ENCODE results near the gene C12orf42. TPM values are rescaled to one million over a fixed set of nuclear protein-coding genes. Genes with fewer than 3 reads are reported as not detected.

C12orf42 gene
- total RNA-seq, 1 donor from 2014 or later, result not detected

DNA sequence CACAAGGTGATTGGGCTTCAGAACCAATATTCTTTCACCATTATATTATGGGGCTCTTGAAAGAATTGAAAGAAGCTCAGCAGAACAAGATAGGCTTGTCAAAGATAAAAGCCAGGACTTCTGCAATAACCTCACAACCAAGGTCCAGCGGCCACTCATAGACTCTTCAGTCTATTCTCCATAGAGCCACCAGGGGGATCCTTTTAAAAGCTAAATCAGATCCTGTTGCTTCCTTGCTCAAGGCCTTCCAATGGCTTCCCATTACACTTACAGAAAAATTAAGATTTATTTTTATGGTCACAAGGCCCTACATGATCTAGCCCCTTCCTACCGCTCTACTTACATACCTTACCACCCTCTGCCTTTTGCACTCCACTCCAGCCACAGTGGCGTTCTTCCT, 169.6 kb downstream of the C12orf42 start:
- TF ChIP-seq, protein P1, sequence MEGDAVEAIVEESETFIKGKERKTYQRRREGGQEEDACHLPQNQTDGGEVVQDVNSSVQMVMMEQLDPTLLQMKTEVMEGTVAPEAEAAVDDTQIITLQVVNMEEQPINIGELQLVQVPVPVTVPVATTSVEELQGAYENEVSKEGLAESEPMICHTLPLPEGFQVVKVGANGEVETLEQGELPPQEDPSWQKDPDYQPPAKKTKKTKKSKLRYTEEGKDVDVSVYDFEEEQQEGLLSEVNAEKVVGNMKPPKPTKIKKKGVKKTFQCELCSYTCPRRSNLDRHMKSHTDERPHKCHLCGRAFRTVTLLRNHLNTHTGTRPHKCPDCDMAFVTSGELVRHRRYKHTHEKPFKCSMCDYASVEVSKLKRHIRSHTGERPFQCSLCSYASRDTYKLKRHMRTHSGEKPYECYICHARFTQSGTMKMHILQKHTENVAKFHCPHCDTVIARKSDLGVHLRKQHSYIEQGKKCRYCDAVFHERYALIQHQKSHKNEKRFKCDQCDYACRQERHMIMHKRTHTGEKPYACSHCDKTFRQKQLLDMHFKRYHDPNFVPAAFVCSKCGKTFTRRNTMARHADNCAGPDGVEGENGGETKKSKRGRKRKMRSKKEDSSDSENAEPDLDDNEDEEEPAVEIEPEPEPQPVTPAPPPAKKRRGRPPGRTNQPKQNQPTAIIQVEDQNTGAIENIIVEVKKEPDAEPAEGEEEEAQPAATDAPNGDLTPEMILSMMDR (conservative IDR thresholded peaks at IDR 0.05; ENCODE audit: low read depth, low read length), result no peak
- H3K4me3 ChIP-seq (ENCODE audit: low read depth, low read length), result no peak overlapping the region
- DNase-seq (ENCODE audit: low read depth), result no peak

DNA sequence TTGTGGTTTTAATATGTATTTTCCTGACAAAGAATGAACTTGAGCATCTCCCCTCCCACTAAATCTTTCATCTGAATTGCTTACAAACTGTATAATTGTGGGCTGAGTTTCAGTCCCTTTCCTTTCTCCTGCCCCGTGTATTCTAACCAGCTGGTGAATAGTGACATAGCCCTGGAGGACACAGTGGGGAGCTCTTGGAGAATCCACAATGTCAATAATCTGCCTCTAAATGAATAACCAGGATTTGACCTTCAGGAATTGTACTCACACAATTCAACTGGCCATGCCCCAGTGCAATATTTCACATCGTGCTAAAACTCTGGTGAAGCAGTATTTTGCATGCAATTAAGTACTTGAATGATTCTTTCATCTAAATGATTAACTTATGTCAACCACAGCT, 177.2 kb downstream of the C12orf42 start:
- TF ChIP-seq, protein P1 (conservative IDR thresholded peaks at IDR 0.05; ENCODE audit: low read depth, low read length), result no peak
- no peak overlapping the region for H3K4me3 ChIP-seq (ENCODE audit: low read depth, low read length)
- DNase-seq (ENCODE audit: low read depth), result no peak

DNA sequence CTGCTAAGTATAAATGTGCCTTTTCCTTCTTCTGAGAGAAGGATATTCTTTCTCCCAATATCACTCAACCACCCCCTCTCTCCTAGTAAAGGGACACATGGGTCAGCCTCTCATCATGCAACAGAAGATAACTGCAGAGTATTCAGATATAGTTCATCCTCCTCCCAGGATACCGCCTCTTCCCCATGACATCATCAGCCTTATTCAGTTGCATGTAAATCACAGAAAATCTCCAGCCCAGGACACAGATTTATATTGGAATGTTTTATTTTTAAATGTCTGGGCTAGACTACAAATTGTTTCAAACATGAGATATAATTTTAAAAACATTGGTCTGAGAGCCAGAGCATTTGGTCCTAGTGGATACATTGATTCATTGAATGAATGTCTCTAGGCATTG, 178.5 kb downstream of the C12orf42 start:
- no peak for DNase-seq (ENCODE audit: low read depth)
- no peak overlapping the region for H3K4me3 ChIP-seq (ENCODE audit: low read depth, low read length)
- TF ChIP-seq, protein P1 (conservative IDR thresholded peaks at IDR 0.05; ENCODE audit: low read depth, low read length), result no peak

DNA sequence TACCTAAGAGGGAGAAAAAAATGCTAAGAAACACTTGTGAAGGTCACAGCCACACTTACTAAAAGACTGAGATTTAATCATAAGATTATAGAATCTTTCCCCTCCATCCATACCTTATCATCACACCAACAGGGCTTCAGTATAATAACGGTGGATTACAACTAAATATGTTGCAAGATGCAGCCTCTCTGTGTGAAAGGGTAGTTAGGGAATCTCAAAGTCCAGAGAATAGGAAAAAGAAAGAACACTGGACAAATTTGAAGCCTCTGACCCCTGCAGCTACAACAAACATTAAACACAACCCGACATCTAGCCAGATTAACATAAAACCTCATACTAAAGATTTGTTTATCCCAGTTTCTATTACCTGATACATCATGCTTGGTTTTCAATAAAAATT, 181.0 kb downstream of the C12orf42 start:
- TF ChIP-seq, protein P1 (conservative IDR thresholded peaks at IDR 0.05; ENCODE audit: low read depth, low read length), result no peak
- no peak for DNase-seq (ENCODE audit: low read depth)
- H3K4me3 ChIP-seq (ENCODE audit: low read depth, low read length), result no peak overlapping the region

DNA sequence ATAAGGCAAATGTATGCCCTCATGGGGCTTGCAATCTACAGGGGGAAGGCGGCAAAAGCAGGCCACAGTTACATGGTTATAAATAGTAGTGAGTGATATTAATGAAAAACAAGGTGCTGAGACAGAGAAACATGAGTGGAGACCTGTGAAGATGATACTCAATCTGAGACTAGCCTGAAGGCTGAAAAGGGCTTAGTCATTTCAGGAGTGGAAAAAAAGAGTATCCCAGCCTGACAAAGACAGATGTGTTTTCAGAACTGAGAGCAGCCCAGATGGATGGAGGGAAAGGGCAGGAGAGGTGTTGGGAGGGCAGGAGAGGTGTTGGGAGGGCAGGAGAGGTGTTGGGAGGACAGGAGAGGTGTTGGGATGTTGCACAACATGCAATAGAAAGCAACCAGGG, 181.9 kb downstream of the C12orf42 start:
- H3K4me3 ChIP-seq (ENCODE audit: low read depth, low read length), result no peak overlapping the region
- DNase-seq (ENCODE audit: low read depth), result no peak
- TF ChIP-seq, protein P1 (conservative IDR thresholded peaks at IDR 0.05; ENCODE audit: low read depth, low read length), result no peak

DNA sequence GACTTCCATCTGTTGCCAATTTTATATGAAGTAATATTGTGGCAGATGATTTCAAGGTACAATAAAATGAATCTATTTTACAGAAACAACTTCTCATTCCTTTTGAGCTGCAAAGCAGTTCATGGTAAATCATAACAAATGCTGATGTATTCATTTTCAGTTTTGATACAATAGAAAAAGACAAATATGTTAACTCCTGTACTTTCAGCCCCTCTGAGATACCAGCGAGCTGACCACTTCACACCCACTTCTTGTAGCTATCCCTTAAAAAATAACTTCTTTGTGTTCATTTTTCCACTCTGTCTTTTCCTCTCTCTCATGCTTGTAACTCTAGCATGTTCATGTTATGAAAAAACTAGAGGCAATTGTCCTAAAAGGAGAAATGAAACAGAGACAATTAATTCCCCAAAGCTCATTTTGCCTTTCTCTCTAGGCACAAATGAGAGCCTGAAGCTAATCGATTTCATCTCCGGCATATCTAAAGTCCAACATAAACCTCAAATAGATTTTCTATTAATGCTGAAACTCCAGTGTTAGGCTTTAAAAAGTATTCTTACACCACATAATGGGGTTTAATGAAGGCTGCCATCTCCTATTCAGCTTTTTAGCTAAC, 182.9 kb downstream of the C12orf42 start:
- TF ChIP-seq, protein P1 (conservative IDR thresholded peaks at IDR 0.05; ENCODE audit: low read depth, low read length), result no peak
- no peak overlapping the region for H3K4me3 ChIP-seq (ENCODE audit: low read depth, low read length)
- DNase-seq (ENCODE audit: low read depth), result no peak

DNA sequence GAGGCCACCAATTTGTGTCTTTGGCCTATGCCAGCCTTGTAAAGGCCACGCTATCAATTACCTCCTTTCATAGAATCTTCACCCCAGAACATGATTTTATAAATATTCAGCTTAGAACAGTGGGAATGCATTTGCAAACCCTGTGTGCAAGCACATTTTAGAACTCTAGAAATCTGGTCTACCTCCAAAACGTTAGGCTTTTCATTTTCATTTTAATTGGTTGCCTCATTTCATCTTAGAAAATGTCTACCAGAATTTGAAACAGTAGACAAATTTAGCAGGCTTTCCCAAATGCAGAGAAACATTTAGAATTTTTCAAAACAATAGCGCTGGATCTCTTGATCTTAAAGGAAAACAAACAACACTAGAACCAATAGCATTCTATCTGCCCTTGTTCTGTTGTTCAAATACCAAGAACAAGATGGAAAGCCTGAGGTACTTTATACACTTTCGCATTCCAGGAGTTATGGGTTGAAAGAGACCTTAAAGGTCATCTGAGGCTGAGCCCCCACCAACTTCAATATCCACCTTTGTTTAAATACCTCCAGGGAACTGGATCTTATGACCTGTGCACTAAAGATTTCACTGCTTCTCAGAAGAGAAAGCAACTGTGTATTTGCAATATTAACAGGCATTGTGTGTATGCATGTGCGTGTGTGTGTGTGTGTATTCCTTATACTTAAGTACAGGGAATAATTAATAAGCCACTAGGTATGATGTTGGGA, 185.1 kb downstream of the C12orf42 start:
- TF ChIP-seq, protein P1 (conservative IDR thresholded peaks at IDR 0.05; ENCODE audit: low read depth, low read length), result no peak
- DNase-seq (ENCODE audit: low read depth), result no peak
- H3K4me3 ChIP-seq (ENCODE audit: low read depth, low read length), result no peak overlapping the region
